ENCODE data around the gene ZMIZ1.

DNA sequence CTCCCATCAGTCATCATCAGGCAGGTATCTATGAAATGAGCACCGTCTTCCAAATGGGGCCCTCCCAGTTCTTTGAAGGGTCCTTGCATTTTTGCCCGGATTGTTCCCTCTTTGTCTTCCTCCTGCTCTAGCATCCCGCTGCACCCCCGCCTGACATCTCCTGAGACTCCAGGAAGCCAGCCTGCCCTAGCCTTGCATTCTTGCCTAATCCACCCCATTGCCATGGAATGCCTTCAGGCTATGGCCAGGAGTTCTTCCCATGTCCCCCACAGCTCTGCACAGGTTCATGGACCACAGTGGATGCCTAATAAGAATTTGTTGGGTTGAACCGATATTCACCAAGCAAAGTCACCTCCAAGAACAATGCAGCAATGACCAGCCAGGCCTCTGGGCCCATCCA lies 62.1 kb downstream of the ZMIZ1 start:
- TF ChIP-seq CTCF (conservative IDR thresholded peaks at IDR 0.05; ENCODE audit: low read depth in 2 of 2), result no peak
- no peak for TF ChIP-seq CREB1 (CRISPR knock-in tag; IDR thresholded peaks at IDR 0.05; ENCODE audit: low read depth)
- no peak for TF ChIP-seq EZH2 (IDR thresholded peaks at IDR 0.05; ENCODE audit: low read depth, unreplicated experiment)
- no peak for TF ChIP-seq EZH2phosphoT487 (IDR thresholded peaks at IDR 0.05; ENCODE audit: unreplicated experiment)
- TF ChIP-seq REST (IDR thresholded peaks at IDR 0.05; ENCODE audit: unreplicated experiment), result no peak

Data from GM23338 (cell line).